ENCODE measurements around the gene NKX1-2. TPM values are rescaled to one million over a fixed set of nuclear protein-coding genes. Genes with fewer than 3 reads are reported as not detected.

NKX1-2 gene
- total RNA-seq, 1 donor from 2014 or later, result not detected

GRCh38 chr10:124422742-124423141, 27.1 kb downstream of the NKX1-2 start:
- no peak for DNase-seq (ENCODE audit: extremely low spot score, unreplicated experiment)
- Mint-ChIP-seq H3K27ac (ENCODE audit: unreplicated experiment) (no peak overlapping the region), H3K4me3 (ENCODE audit: unreplicated experiment) (no peak overlapping the region), H3K27me3 (ENCODE audit: unreplicated experiment) (peaks cover 53% of the 10 kb centered on the region), H3K9me3 (ENCODE audit: unreplicated experiment) (no peaks in the 10 kb centered on the region), H3K36me3 (ENCODE audit: unreplicated experiment) (no peaks in the 10 kb centered on the region), H3K4me1 (ENCODE audit: unreplicated experiment) (peaks cover 3% of the 10 kb centered on the region)
- TF ChIP-seq CTCF (IDR thresholded peaks at IDR 0.05), result no peak

GRCh38 chr10:124420254-124420653, 29.6 kb downstream of the NKX1-2 start:
- no peak overlapping the region for H3K4me3 Mint-ChIP-seq (ENCODE audit: unreplicated experiment)
- TF ChIP-seq CTCF (IDR thresholded peaks at IDR 0.05), result no peak
- no peaks in the 10 kb centered on the region for H3K36me3 Mint-ChIP-seq (ENCODE audit: unreplicated experiment)
- H3K27me3 Mint-ChIP-seq (ENCODE audit: unreplicated experiment), result peaks cover 36% of the 10 kb centered on the region
- peaks cover 26% of the 10 kb centered on the region for H3K4me1 Mint-ChIP-seq (ENCODE audit: unreplicated experiment)
- no peaks in the 10 kb centered on the region for H3K9me3 Mint-ChIP-seq (ENCODE audit: unreplicated experiment)
- H3K27ac Mint-ChIP-seq (ENCODE audit: unreplicated experiment), result no peak overlapping the region
- no peak for DNase-seq (ENCODE audit: extremely low spot score, unreplicated experiment)

- Mint-ChIP-seq H3K27me3 (ENCODE audit: unreplicated experiment) (peaks cover 32% of the 10 kb centered on the region), H3K4me1 (ENCODE audit: unreplicated experiment) (peaks cover 28% of the 10 kb centered on the region), H3K27ac (ENCODE audit: unreplicated experiment) (no peak overlapping the region), H3K36me3 (ENCODE audit: unreplicated experiment) (no peaks in the 10 kb centered on the region), H3K9me3 (ENCODE audit: unreplicated experiment) (no peaks in the 10 kb centered on the region), H3K4me3 (ENCODE audit: unreplicated experiment) (peak overlapping the region; percentile 89)
- DNase-seq (ENCODE audit: extremely low spot score, unreplicated experiment), result no peak
- TF ChIP-seq CTCF (IDR thresholded peaks at IDR 0.05), result no peak
These were observed 30.2 kb downstream of the NKX1-2 start for GRCh38 chr10:124419635-124420034.

GRCh38 chr10:124418726-124419501, 30.9 kb downstream of the NKX1-2 start, which contains the start of gene OAT:
Gene OAT (minus strand): TSS chr10:124418923. CDS start chr10:124412171, 6,752 bp downstream.
- no peak for TF ChIP-seq CTCF (IDR thresholded peaks at IDR 0.05)
- H3K4me3 Mint-ChIP-seq (ENCODE audit: unreplicated experiment), result peak within 1 kb of the TSS; percentile 89
- H3K4me1 Mint-ChIP-seq (ENCODE audit: unreplicated experiment), result peaks cover 33% of the 10 kb centered on the region
- peaks cover 25% of the 10 kb centered on the region for H3K27me3 Mint-ChIP-seq (ENCODE audit: unreplicated experiment)
- peak within 1 kb of the TSS; percentile 88 for H3K27ac Mint-ChIP-seq (ENCODE audit: unreplicated experiment)
- DNase-seq (ENCODE audit: extremely low spot score, unreplicated experiment), result peak; percentile 98
- H3K36me3 Mint-ChIP-seq (ENCODE audit: unreplicated experiment), result no peaks in the 10 kb centered on the region
- no peaks in the 10 kb centered on the region for H3K9me3 Mint-ChIP-seq (ENCODE audit: unreplicated experiment)

- Mint-ChIP-seq H3K4me3 (ENCODE audit: unreplicated experiment) (peak overlapping the region; percentile 89), H3K27me3 (ENCODE audit: unreplicated experiment) (peaks cover 18% of the 10 kb centered on the region), H3K4me1 (ENCODE audit: unreplicated experiment) (peaks cover 37% of the 10 kb centered on the region), H3K27ac (ENCODE audit: unreplicated experiment) (peak overlapping the region; percentile 88), H3K36me3 (ENCODE audit: unreplicated experiment) (no peaks in the 10 kb centered on the region), H3K9me3 (ENCODE audit: unreplicated experiment) (no peaks in the 10 kb centered on the region)
- peak; percentile 7 for TF ChIP-seq CTCF (IDR thresholded peaks at IDR 0.05)
- DNase-seq (ENCODE audit: extremely low spot score, unreplicated experiment), result peak; percentile 88
These were observed 31.7 kb downstream of the NKX1-2 start for GRCh38 chr10:124417895-124418725.
